Gastroesophageal sphincter (tissue), 4 donors: Measurements from ENCODE around the gene TSPAN5. TPM values are rescaled to one million over a fixed set of nuclear protein-coding genes. Genes with fewer than 3 reads are reported as not detected.

Source experiments
- ATAC-seq: fragments of 150-250 bp; one replicate; pipeline ENCODE4 v1.9.1; 2016; ENCODE audit warnings: mild to moderate bottlenecking, moderate library complexity
- H3K27ac ChIP-seq, 4 donors: fragments of 200-600 bp; sonication (generic) in 3 of 4; 1 replicate in 3 of 4; 2 replicates in 1 of 4; pipeline ENCODE4 v1.5.1; 2016 to 2019
- H3K27me3 ChIP-seq: fragments of 200-600 bp; sonication (generic); one replicate; pipeline ENCODE4 v1.5.1; 2019
- H3K36me3 ChIP-seq, 2 donors: fragments of 200-600 bp; sonication (generic); one replicate each; pipeline ENCODE4 v1.5.1; 2019; ENCODE audit warnings: control low read depth in 1 of 2
- H3K4me1 ChIP-seq, 3 donors: fragments of 200-600 bp; sonication (generic); 1 replicate in 2 of 3; 2 replicates in 1 of 3; pipeline ENCODE4 v1.5.1; 2016 to 2019; ENCODE audit warnings: control low read depth in 2 of 3
- H3K4me3 ChIP-seq, 2 donors: fragments of 200-600 bp; sonication (generic); one replicate each; pipeline ENCODE4 v1.5.1; 2019; ENCODE audit warnings: mild to moderate bottlenecking in 1 of 2, moderate library complexity in 1 of 2
- H3K9me3 ChIP-seq, 3 donors: fragments of 200-600 bp; sonication (generic); one replicate each; pipeline ENCODE4 v1.5.1; 2017 to 2019; ENCODE audit warnings: control low read depth in 2 of 3
- CTCF ChIP-seq, 4 experiments: fragments of 200-600 bp in 2 of 4; fragments of 450-650 bp in 2 of 4; sonication (generic) in 1 of 4; IDR thresholded peaks; one replicate each; pipeline ENCODE4 v1.5.1; 2017 to 2019; ENCODE audit warnings: antibody characterized with exemption in 4 of 4, mild to moderate bottlenecking in 2 of 4, moderate library complexity in 2 of 4
- EP300 ChIP-seq: sonication (generic); formaldehyde crosslinking; IDR thresholded peaks from one replicate; pipeline ENCODE4 v1.6.1; 2017; ENCODE audit warnings: antibody characterized with exemption, mild to moderate bottlenecking
- POLR2A ChIP-seq, 2 donors: fragments of 450-650 bp; IDR thresholded peaks; one replicate each; pipeline ENCODE4 v1.6.1; 2017; ENCODE audit warnings: antibody characterized with exemption in 2 of 2, mild to moderate bottlenecking in 2 of 2, moderate library complexity in 1 of 2
- POLR2AphosphoS5 ChIP-seq: sonication (generic); formaldehyde crosslinking; IDR thresholded peaks from one replicate; pipeline ENCODE4 v1.6.1; 2017; ENCODE audit warnings: antibody characterized with exemption
- WGBS, 2 donors: methylation state at CpG; one replicate each; pipeline ENCODE4 v1.1.5; 2018; ENCODE audit warnings: low coverage in 1 of 2; 5-methylcytosine and 5-hydroxymethylcytosine counted together
- total RNA-seq, 4 donors: library from RNA; depleted of rRNA; stranded (reverse); fragments of >200 nt; gene quantifications; one replicate each; pipeline ENCODE4 v1.1.0, GENCODE V29; 2016

Gene TSPAN5
- total RNA-seq, 4 donors from 2014 or later = 9.8 to 14.0 (median 12.2) TPM

- Histone ChIP-seq H3K27me3 (no peaks in the 10 kb centered on the region), H3K36me3 (no peaks in the 10 kb centered on the region), H3K9me3 (no peaks in the 10 kb centered on the region), H3K4me1 (peaks cover 0 to 35% (median 3%) of the 10 kb centered on the region in 3 donors), H3K4me3 (no peak overlapping the region), H3K27ac (peak overlapping the region in 2 of 4 donors; percentile 9 to 22)
- ATAC-seq = no peak
- WGBS, 2 donors = 72% methylated on average over 7 of the region's 7 CpGs; no CpG with 5 or more reads in 1 of the 2 donors
- no peak for TF ChIP-seq CTCF (IDR thresholded peaks at IDR 0.05)
- TF ChIP-seq POLR2A (IDR thresholded peaks at IDR 0.05) = no peak
- TF ChIP-seq EP300 = no peak
- no peak for TF ChIP-seq POLR2AphosphoS5
Observed at GRCh38 chr4:98496152-98496845, 162.1 kb downstream of the TSPAN5 start.

- ATAC-seq = no peak
- H3K9me3 ChIP-seq = no peaks in the 10 kb centered on the region
- H3K4me1 ChIP-seq = peaks cover 0 to 37% (median 3%) of the 10 kb centered on the region in 3 donors
- no peaks in the 10 kb centered on the region for H3K36me3 ChIP-seq
- H3K27ac ChIP-seq = no peak overlapping the region
- no peaks in the 10 kb centered on the region for H3K27me3 ChIP-seq
- no peak overlapping the region for H3K4me3 ChIP-seq
- TF ChIP-seq CTCF (IDR thresholded peaks at IDR 0.05) (no peak), POLR2A (IDR thresholded peaks at IDR 0.05) (no peak), EP300 (no peak), POLR2AphosphoS5 (no peak)
- 68 to 85% methylated on average over 4 of the region's 4 CpGs for WGBS, 2 donors
Observed at GRCh38 chr4:98493296-98493695, 165.1 kb downstream of the TSPAN5 start.

GRCh38 chr4:98491899-98492559 is 166.4 kb downstream of the TSPAN5 start:
- TF ChIP-seq EP300 (no peak), POLR2AphosphoS5 (peak; percentile 87), CTCF (IDR thresholded peaks at IDR 0.05) (no peak), POLR2A (IDR thresholded peaks at IDR 0.05) (no peak)
- no peaks in the 10 kb centered on the region for H3K27me3 ChIP-seq
- peaks cover 0 to 37% (median 3%) of the 10 kb centered on the region in 3 donors for H3K4me1 ChIP-seq
- H3K4me3 ChIP-seq = no peak overlapping the region
- WGBS, 2 donors = 68% methylated on average over 7 of the region's 7 CpGs; no CpG with 5 or more reads in 1 of the 2 donors
- H3K36me3 ChIP-seq = no peaks in the 10 kb centered on the region
- peak overlapping the region in 3 of 4 donors; percentile 27 to 62 (median 36) for H3K27ac ChIP-seq
- peak; percentile 70 for ATAC-seq
- H3K9me3 ChIP-seq = no peaks in the 10 kb centered on the region

- no peak for TF ChIP-seq POLR2A (IDR thresholded peaks at IDR 0.05)
- H3K27ac ChIP-seq = no peak overlapping the region
- H3K36me3 ChIP-seq = no peaks in the 10 kb centered on the region
- 90 to 98% methylated on average over 3 of the region's 3 CpGs for whole genome bisulfite sequencing, 2 donors
- ATAC-seq = no peak
- H3K27me3 ChIP-seq = no peaks in the 10 kb centered on the region
- peaks cover 0 to 27% (median 0%) of the 10 kb centered on the region in 3 donors for H3K4me1 ChIP-seq
- H3K4me3 ChIP-seq = no peak overlapping the region
- H3K9me3 ChIP-seq = no peaks in the 10 kb centered on the region
Observed at GRCh38 chr4:98490251-98490650, 168.2 kb downstream of the TSPAN5 start.

- no peak for TF ChIP-seq POLR2A (IDR thresholded peaks at IDR 0.05)
- TF ChIP-seq CTCF (IDR thresholded peaks at IDR 0.05) = no peak
- no peak for TF ChIP-seq EP300
- TF ChIP-seq POLR2AphosphoS5 = no peak
- Histone ChIP-seq H3K4me1 (no peaks in the 10 kb centered on the region), H3K36me3 (no peaks in the 10 kb centered on the region), H3K27ac (no peak overlapping the region), H3K9me3 (no peaks in the 10 kb centered on the region), H3K27me3 (no peaks in the 10 kb centered on the region), H3K4me3 (no peak overlapping the region)
- no peak for ATAC-seq
- 93 to 100% methylated on average over 1 to 7 of the region's 7 CpGs for WGBS, 2 donors
Observed at GRCh38 chr4:98485816-98486345, 172.5 kb downstream of the TSPAN5 start.
